HG02938 (cell line): Measurements from ENCODE around the gene CASS4.

Experiments
- ATAC-seq: cut with Tn5 transposase; IDR thresholded peaks from one replicate; pipeline ENCODE4 v1.9.1; 2021; ENCODE audit warnings: mild to moderate bottlenecking, moderate library complexity; ENCODE audit not compliant: unreplicated experiment

Gene CASS4

GRCh38 chr20:56504373-56505005 lies 92.4 kb downstream of the CASS4 start:
- ATAC-seq = no peak

GRCh38 chr20:56506103-56506502 lies 94.0 kb downstream of the CASS4 start:
- no peak for ATAC-seq
